Mesodermal cell (in vitro differentiated cells): ENCODE measurements around the gene H2BW2.
"Not testable (repeated sequence)": the region's sequence is repeated elsewhere in the genome, so short reads cannot be mapped to it uniquely, and the experiment has no call there.

ENCODE experiments used
- H3K27ac ChIP-seq: 2 replicates; pipeline ENCODE4 v1.7.0; 2013; ENCODE audit warnings: mild to moderate bottlenecking, low read depth, low read length, moderate library complexity; ENCODE audit not compliant: severe bottlenecking
- H3K36me3 ChIP-seq: 2 replicates; pipeline ENCODE4 v1.7.1; 2013; ENCODE audit warnings: mild to moderate bottlenecking, low read length, moderate library complexity; ENCODE audit not compliant: control insufficient read depth, insufficient read depth
- H3K4me1 ChIP-seq: one replicate; pipeline ENCODE4 v1.7.1; 2013; ENCODE audit warnings: mild to moderate bottlenecking, low read length; ENCODE audit not compliant: insufficient read depth, control insufficient read depth, poor library complexity, severe bottlenecking
- H3K4me3 ChIP-seq: 2 replicates; pipeline ENCODE4 v1.7.0; 2013; ENCODE audit warnings: low read length, control low read depth, mild to moderate bottlenecking; ENCODE audit not compliant: insufficient read depth, poor library complexity, severe bottlenecking; ENCODE audit errors: extremely low read depth
- H3K9me3 ChIP-seq: 2 replicates; pipeline ENCODE4 v1.7.1; 2013; ENCODE audit warnings: mild to moderate bottlenecking, low read length, moderate library complexity; ENCODE audit not compliant: control insufficient read depth
- WGBS, 2 experiments: methylation state at CpG; one replicate each; pipeline ENCODE4 v1.1.5; 2013; ENCODE audit warnings: missing lambda C conversion rate in 2 of 2; ENCODE audit not compliant: insufficient coverage in 2 of 2; 5-methylcytosine and 5-hydroxymethylcytosine counted together

The H2BW2 gene

GRCh38 chrX:104062636-104063035, 22.9 kb downstream of the H2BW2 start:
- not testable (repeated sequence) for H3K9me3 ChIP-seq, H3K4me1 ChIP-seq, H3K36me3 ChIP-seq, H3K4me3 ChIP-seq, H3K27ac ChIP-seq
- WGBS, 2 experiments = no CpG with 5 or more reads among the region's 18 CpGs

DNA sequence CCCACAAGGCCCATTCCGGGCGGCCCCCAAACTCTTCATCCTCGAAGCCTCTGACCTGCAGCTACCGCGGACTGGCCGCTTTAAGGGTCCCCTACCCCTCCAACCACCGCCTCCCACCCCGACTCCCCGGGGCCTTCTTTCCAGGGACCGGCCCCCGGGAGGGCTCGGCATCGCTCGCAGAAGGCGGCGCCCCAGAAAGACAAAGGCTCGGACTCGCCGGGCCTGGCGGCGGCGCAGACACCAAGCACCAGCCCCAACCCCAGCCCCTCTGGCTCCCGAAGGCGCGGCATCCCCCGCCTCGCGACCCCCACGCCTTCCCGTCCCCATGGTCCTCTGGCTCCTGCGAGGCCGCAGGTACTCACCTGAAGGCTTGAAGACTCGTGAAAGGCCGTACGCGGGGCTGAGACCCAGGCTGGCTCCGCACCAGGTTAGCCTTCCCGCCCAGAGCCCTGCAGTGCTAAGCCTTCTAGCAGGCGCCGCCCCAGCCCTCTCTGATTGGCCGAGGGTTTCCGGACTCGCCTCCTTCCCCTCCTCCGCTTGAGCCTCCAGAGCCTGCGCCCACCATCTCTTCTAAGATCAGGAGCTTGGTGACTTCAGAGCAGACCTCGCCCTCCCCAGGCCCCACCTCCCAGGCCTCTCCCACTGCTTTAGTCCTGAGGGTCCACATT, 36.2 kb downstream of the H2BW2 start, which contains the start of gene TMSB15C:
Gene TMSB15C (minus strand): TSS at position 459 of the 668 bp plus-strand sequence.
- H3K9me3 ChIP-seq, H3K36me3 ChIP-seq, H3K27ac ChIP-seq, H3K4me3 ChIP-seq, H3K4me1 ChIP-seq: not testable (repeated sequence)
- WGBS, 2 experiments = no CpG with 5 or more reads among the region's 46 CpGs

GRCh38 chrX:104077854-104078253, 38.1 kb downstream of the H2BW2 start:
- not testable (repeated sequence) for H3K9me3 ChIP-seq, H3K36me3 ChIP-seq, H3K4me1 ChIP-seq, H3K4me3 ChIP-seq, H3K27ac ChIP-seq
- no CpG with 5 or more reads among the region's 6 CpGs for WGBS, 2 experiments

DNA sequence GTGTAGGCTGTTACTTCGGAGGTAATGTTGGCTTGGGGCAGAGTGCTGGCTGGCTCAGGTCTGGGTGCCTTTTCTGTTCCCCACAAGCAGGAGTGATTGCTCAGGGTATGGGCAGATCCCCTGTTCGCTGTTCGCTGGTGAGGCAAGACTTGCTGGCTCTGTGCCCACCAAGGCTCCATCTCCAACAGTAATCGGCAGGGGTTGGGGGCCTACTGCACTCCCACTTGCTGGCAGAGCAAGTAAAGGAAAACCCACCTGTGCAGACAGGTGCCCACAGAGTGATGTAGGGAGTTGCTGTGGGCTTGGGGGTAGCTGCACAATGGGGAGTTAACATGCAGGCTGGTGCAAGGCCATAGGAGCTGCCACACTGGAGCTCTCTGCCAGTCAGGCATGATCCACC, 44.3 kb downstream of the H2BW2 start:
- no peaks in the 10 kb centered on the region for H3K9me3 ChIP-seq
- H3K4me3 ChIP-seq = no peak overlapping the region
- no CpG with 5 or more reads among the region's 4 CpGs for WGBS, 2 experiments

GRCh38 chrX:104084534-104085277, 45.0 kb downstream of the H2BW2 start:
- Histone ChIP-seq H3K36me3 (no peaks in the 10 kb centered on the region), H3K27ac (no peak overlapping the region), H3K4me1 (no peaks in the 10 kb centered on the region), H3K9me3 (no peaks in the 10 kb centered on the region), H3K4me3 (no peak overlapping the region)
- 100% methylated on average over 2 of the region's 5 CpGs; no CpG with 5 or more reads in 1 of the 2 experiments for WGBS, 2 experiments

More for the DNA sequence above, 44.3 kb downstream of the H2BW2 start:
- Histone ChIP-seq H3K27ac (no peak overlapping the region), H3K4me1 (no peaks in the 10 kb centered on the region), H3K36me3 (no peaks in the 10 kb centered on the region)

- 88 to 93% methylated on average over 3 to 5 of the region's 7 CpGs for WGBS, 2 experiments
- Histone ChIP-seq H3K4me1 (no peaks in the 10 kb centered on the region), H3K4me3 (no peak overlapping the region), H3K36me3 (no peaks in the 10 kb centered on the region), H3K27ac (no peak overlapping the region), H3K9me3 (no peaks in the 10 kb centered on the region)
Observed at GRCh38 chrX:104085477-104085876, 45.7 kb downstream of the H2BW2 start.

DNA sequence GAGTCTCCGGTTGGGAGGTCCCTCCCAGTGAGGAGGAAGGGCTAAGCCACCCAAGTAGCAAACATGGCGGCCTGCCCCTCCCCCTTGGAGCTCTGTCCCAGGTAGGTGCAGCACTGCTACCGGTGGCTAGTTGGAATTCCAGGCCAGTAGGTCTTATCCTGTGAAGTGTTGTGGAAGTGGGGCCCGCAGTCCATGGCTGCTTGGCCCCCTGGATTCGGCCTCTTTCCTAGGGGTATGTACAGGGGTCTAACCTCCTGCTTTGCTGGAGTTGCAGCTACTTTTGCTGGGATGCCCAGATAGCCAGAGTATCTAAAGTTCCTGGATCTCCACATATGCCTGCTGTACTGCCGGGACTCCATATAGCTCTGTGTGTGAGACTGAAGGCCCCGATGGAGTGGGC, 46.2 kb downstream of the H2BW2 start:
- Histone ChIP-seq H3K36me3 (no peaks in the 10 kb centered on the region), H3K9me3 (no peaks in the 10 kb centered on the region), H3K4me1 (no peaks in the 10 kb centered on the region), H3K4me3 (no peak overlapping the region), H3K27ac (no peak overlapping the region)
- WGBS, 2 experiments = 100% methylated on average over 1 to 2 of the region's 7 CpGs
